ENCODE measurements around the gene MAPK8IP3.

Gene MAPK8IP3

GRCh38 chr16:1705688-1706385 is at the start of gene MAPK8IP3:
Gene MAPK8IP3 (plus strand): TSS chr16:1706195. CDS start chr16:1706340, 145 bp downstream.
- DNase-seq = peak; percentile 95

- no peak for DNase-seq
These were observed 49.0 kb upstream of the MAPK8IP3 start for GRCh38 chr16:1656808-1657617.

GRCh38 chr16:1657841-1658240 is 48.2 kb upstream of the MAPK8IP3 start:
- no peak for DNase-seq

GRCh38 chr16:1659031-1659430 is 47.0 kb upstream of the MAPK8IP3 start:
- no peak for DNase-seq

GRCh38 chr16:1661826-1662225 is 44.2 kb upstream of the MAPK8IP3 start:
- no peak for DNase-seq

- DNase-seq = no peak
These were observed 43.5 kb upstream of the MAPK8IP3 start for GRCh38 chr16:1662543-1662942.

- no peak for DNase-seq
These were observed 40.2 kb upstream of the MAPK8IP3 start for GRCh38 chr16:1665829-1666228.

GRCh38 chr16:1666316-1666715 is 39.7 kb upstream of the MAPK8IP3 start:
- no peak for DNase-seq

GRCh38 chr16:1667271-1667670 is 38.7 kb upstream of the MAPK8IP3 start:
- no peak for DNase-seq

- DNase-seq = no peak
These were observed 38.1 kb upstream of the MAPK8IP3 start for GRCh38 chr16:1667916-1668315.

GRCh38 chr16:1668612-1669319 is 37.2 kb upstream of the MAPK8IP3 start:
- no peak for DNase-seq

- DNase-seq = no peak
These were observed 36.3 kb upstream of the MAPK8IP3 start for GRCh38 chr16:1669698-1670097.

- no peak for DNase-seq
These were observed 35.6 kb upstream of the MAPK8IP3 start for GRCh38 chr16:1670371-1670770.

GRCh38 chr16:1670866-1671265 is 35.1 kb upstream of the MAPK8IP3 start:
- no peak for DNase-seq

- DNase-seq = no peak
These were observed 32.4 kb upstream of the MAPK8IP3 start for GRCh38 chr16:1673424-1674151.

GRCh38 chr16:1674306-1674705 is 31.7 kb upstream of the MAPK8IP3 start:
- no peak for DNase-seq

GRCh38 chr16:1674751-1675664 is 31.0 kb upstream of the MAPK8IP3 start:
- no peak for DNase-seq

- no peak for DNase-seq
These were observed 29.3 kb upstream of the MAPK8IP3 start for GRCh38 chr16:1676661-1677060.

- peak; percentile 4 for DNase-seq
These were observed 28.7 kb upstream of the MAPK8IP3 start for GRCh38 chr16:1677339-1677738.

- DNase-seq = peak; percentile 94
These were observed 28.0 kb upstream of the MAPK8IP3 start, which contains the start of gene JPT2 for GRCh38 chr16:1677942-1678499. Gene JPT2 (plus strand): TSS chr16:1678279. CDS start chr16:1678313, 34 bp downstream.

- DNase-seq = peak; percentile 49
These were observed 27.4 kb upstream of the MAPK8IP3 start for GRCh38 chr16:1678500-1679098.
